Esophagus squamous epithelium (tissue), 4 donors: ENCODE measurements around the gene MAP2K5.

Experiments
- CTCF ChIP-seq, 6 experiments: fragments of 450-650 bp in 4 of 6; fragments of 200-600 bp in 2 of 6; sonication (generic) in 2 of 6; IDR thresholded peaks; one replicate each; pipeline ENCODE4 v1.5.1; 2016 to 2019; ENCODE audit warnings: antibody characterized with exemption in 6 of 6, mild to moderate bottlenecking in 4 of 6, moderate library complexity in 4 of 6
- POLR2A ChIP-seq, 4 donors: fragments of 450-650 bp; IDR thresholded peaks; one replicate each; pipeline ENCODE4 v1.6.1; 2017; ENCODE audit warnings: antibody characterized with exemption in 4 of 4, mild to moderate bottlenecking in 4 of 4, moderate library complexity in 3 of 4

GRCh38 chr15:67806536-67806935 is 264.0 kb downstream of the MAP2K5 start:
- TF ChIP-seq CTCF (IDR thresholded peaks at IDR 0.05) (no peak), POLR2A (IDR thresholded peaks at IDR 0.05) (no peak)
